Measurements from ENCODE around the gene TMEM170A.

GRCh38 chr16:75497558-75497957 is 33.1 kb upstream of the TMEM170A start:
- no peak for TF ChIP-seq CTCF (IDR thresholded peaks at IDR 0.05 in 4 of 5, conservative IDR thresholded peaks at IDR 0.05 in 1 of 5)
- TF ChIP-seq POLR2A (IDR thresholded peaks at IDR 0.05): no peak

Measured in gastrocnemius medialis (tissue), 4 donors.